A673 (cell line): ENCODE measurements around the gene LIN54. TPM values are rescaled to one million over a fixed set of nuclear protein-coding genes. Genes with fewer than 3 reads are reported as not detected.

Source experiments
- BruUV-seq: library from RNA; stranded (reverse); fragments of 400-500 nt; replicated peaks from 2 replicates; lab custom pipeline; 2021; lab: Mats Ljungman, UMichigan
- CTCF ChIA-PET: fragments of 300-600 bp; sonication (Branson Sonifier 250); formaldehyde crosslinking; loops from one replicate; lab custom pipeline; 2022; ENCODE audit warnings: antibody characterized with exemption; lab: Charles Lee
- POLR2A ChIA-PET: fragments of 300-600 bp; sonication (Branson Sonifier 250); formaldehyde crosslinking; loops from one replicate; lab custom pipeline; 2022; ENCODE audit warnings: antibody characterized with exemption; ENCODE audit not compliant: low non-redundant PET; lab: Charles Lee
- DNase-seq: peaks from one replicate; pipeline ENCODE4 v3.0.0-alpha.2; 2015; ENCODE audit warnings: low spot score
- H3K27ac ChIP-seq: fragments of 200-600 bp; sonication (generic); 2 replicates; pipeline ENCODE4 v1.5.1; 2016; ENCODE audit warnings: mixed run types, low read depth, mild to moderate bottlenecking, mixed read lengths, antibody characterized with exemption, low read length; ENCODE audit not compliant: poor library complexity, severe bottlenecking
- H3K27me3 ChIP-seq: fragments of 200-600 bp; sonication (generic); replicated peaks from 2 replicates; pipeline ENCODE4 v1.6.1; 2017; ENCODE audit warnings: mixed run types, low read depth, mild to moderate bottlenecking, mixed read lengths, antibody characterized with exemption, low read length; ENCODE audit not compliant: insufficient read depth, poor library complexity
- H3K36me3 ChIP-seq: fragments of 200-600 bp; sonication (generic); 2 replicates; pipeline ENCODE4 v1.6.1; 2016; ENCODE audit warnings: mixed run types, mild to moderate bottlenecking, mixed read lengths, antibody characterized with exemption, low read length; ENCODE audit not compliant: insufficient read depth, poor library complexity, severe bottlenecking
- H3K4me1 ChIP-seq: fragments of 200-600 bp; sonication (generic); 2 replicates; pipeline ENCODE4 v1.6.1; 2017; ENCODE audit warnings: mixed run types, mild to moderate bottlenecking, mixed read lengths, antibody characterized with exemption, low read length; ENCODE audit not compliant: insufficient read depth, poor library complexity, severe bottlenecking
- H3K4me3 ChIP-seq: fragments of 200-600 bp; sonication (generic); 2 replicates; pipeline ENCODE4 v1.5.1; 2016; ENCODE audit warnings: low read depth, mixed run types, mild to moderate bottlenecking, mixed read lengths, low read length; ENCODE audit not compliant: poor library complexity, severe bottlenecking
- H3K9me3 ChIP-seq: fragments of 200-600 bp; sonication (generic); 2 replicates; pipeline ENCODE4 v1.6.1; 2016; ENCODE audit warnings: mixed run types, low read depth, mild to moderate bottlenecking, mixed read lengths, antibody characterized with exemption, low read length; ENCODE audit not compliant: poor library complexity, severe bottlenecking
- EZH2 ChIP-seq: fragments of 200-600 bp; sonication (generic); IDR thresholded peaks from 2 replicates; pipeline ENCODE4 v1.6.1; 2017; ENCODE audit warnings: borderline replicate concordance, low read depth, mild to moderate bottlenecking, mixed read lengths, antibody characterized with exemption, low read length; ENCODE audit not compliant: poor library complexity, severe bottlenecking
- intact Hi-C: fragments of 100-400 bp; cut with micrococcal nuclease; formaldehyde crosslinking; loops from one replicate; pipeline ENCODE4 v1.10.0; 2022; ENCODE audit not compliant: unreplicated experiment
- total RNA-seq: library from RNA; stranded (reverse); gene quantifications from 2 replicates; pipeline ENCODE4 v1.2.3, GENCODE V29; 2021
- TF ChIP-seq, protein P1 (sequence below): fragments of 300-800, 200-600 bp; sonication (generic); conservative IDR thresholded peaks from 2 replicates; pipeline ENCODE4 v1.5.1; 2017; ENCODE audit warnings: low read depth, mild to moderate bottlenecking, antibody characterized with exemption, low read length, moderate library complexity, mixed read lengths

LIN54 gene
- total RNA-seq, 1 experiment from 2014 or later, result 16.0 TPM

DNA sequence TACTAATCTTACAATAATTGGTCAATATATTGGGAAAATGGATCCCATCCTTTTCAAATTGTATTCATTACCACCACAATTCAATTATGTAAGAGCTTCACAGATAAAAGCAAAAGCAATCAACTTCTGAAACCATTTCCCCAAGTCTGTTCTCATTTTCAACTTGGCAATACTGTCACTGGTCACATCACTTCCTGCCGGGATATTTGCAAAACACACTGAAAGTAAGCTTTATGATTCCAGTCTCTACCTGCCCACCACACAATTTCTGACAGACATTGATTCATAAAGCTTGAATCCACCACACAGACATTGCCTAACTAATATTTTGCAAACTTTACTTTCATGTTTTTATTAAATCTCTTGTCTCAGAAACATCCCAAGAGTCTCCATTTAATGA lies 53.6 kb downstream of the LIN54 start:
- H3K27ac ChIP-seq, result no peak overlapping the region
- H3K4me1 ChIP-seq, result no peaks in the 10 kb centered on the region
- no peaks in the 10 kb centered on the region for H3K27me3 ChIP-seq
- ChIA-PET CTCF (no interaction called here), POLR2A (no interaction called here)
- intact Hi-C loops, result no loop called here
- TF ChIP-seq, protein P1, sequence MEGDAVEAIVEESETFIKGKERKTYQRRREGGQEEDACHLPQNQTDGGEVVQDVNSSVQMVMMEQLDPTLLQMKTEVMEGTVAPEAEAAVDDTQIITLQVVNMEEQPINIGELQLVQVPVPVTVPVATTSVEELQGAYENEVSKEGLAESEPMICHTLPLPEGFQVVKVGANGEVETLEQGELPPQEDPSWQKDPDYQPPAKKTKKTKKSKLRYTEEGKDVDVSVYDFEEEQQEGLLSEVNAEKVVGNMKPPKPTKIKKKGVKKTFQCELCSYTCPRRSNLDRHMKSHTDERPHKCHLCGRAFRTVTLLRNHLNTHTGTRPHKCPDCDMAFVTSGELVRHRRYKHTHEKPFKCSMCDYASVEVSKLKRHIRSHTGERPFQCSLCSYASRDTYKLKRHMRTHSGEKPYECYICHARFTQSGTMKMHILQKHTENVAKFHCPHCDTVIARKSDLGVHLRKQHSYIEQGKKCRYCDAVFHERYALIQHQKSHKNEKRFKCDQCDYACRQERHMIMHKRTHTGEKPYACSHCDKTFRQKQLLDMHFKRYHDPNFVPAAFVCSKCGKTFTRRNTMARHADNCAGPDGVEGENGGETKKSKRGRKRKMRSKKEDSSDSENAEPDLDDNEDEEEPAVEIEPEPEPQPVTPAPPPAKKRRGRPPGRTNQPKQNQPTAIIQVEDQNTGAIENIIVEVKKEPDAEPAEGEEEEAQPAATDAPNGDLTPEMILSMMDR, result no peak
- no peak for TF ChIP-seq EZH2
- no peak for DNase-seq
- H3K4me3 ChIP-seq, result no peak overlapping the region
- no peaks in the 10 kb centered on the region for H3K9me3 ChIP-seq
- BruUV-seq, result no TSS peak
- H3K36me3 ChIP-seq, result no peaks in the 10 kb centered on the region

DNA sequence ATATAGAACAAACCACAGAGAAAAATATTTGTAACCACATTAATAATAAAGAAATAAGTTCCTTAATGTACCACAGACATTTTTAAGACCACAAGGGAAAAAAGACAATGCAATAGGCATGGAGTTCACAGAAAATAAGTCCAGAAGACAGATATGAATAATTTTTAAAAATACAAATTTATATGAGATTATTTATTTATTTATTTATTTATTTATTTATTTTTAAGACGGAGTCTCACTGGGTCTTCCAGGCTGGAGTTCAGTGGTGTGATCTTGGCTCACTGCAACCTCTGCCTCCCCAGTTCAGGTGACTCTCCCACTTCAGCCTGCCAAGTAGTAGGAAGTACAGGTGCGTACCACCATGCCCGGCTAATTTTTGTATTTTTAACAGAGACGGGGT lies 56.4 kb downstream of the LIN54 start:
- H3K27me3 ChIP-seq, result no peaks in the 10 kb centered on the region
- H3K4me1 ChIP-seq, result no peaks in the 10 kb centered on the region
- CTCF ChIA-PET, result no interaction called here
- POLR2A ChIA-PET, result no interaction called here
- H3K27ac ChIP-seq, result no peak overlapping the region
- BruUV-seq, result no TSS peak
- H3K9me3 ChIP-seq, result no peaks in the 10 kb centered on the region
- DNase-seq, result no peak
- intact Hi-C loops, result no loop called here
- no peak for TF ChIP-seq EZH2
- H3K4me3 ChIP-seq, result no peak overlapping the region
- H3K36me3 ChIP-seq, result no peaks in the 10 kb centered on the region

DNA sequence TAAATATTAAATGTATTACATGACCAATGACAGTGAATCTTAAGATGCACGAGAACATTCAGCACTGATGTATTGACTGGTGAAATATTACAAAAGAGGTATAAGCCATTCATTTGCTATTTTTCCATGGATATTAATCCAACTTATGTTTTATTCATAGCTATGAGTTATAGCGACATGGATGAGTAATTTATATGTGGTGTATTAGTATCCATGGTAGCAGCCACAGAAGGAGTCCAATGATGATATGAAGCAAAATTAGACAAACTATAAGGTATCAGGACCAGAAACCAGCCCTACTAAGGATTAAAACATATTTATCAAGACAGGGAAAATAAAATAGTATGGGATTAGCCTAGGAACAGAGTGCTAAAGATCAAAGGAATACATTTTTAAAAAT lies 59.4 kb downstream of the LIN54 start:
- DNase-seq, result no peak
- CTCF ChIA-PET, result no interaction called here
- intact Hi-C loops, result no loop called here
- Histone ChIP-seq H3K27me3 (no peaks in the 10 kb centered on the region), H3K36me3 (no peaks in the 10 kb centered on the region), H3K9me3 (no peaks in the 10 kb centered on the region), H3K4me1 (no peaks in the 10 kb centered on the region), H3K4me3 (no peak overlapping the region), H3K27ac (no peak overlapping the region)
- no TSS peak for BruUV-seq
- POLR2A ChIA-PET, result no interaction called here
- no peak for TF ChIP-seq EZH2
- TF ChIP-seq, protein P1, result no peak

DNA sequence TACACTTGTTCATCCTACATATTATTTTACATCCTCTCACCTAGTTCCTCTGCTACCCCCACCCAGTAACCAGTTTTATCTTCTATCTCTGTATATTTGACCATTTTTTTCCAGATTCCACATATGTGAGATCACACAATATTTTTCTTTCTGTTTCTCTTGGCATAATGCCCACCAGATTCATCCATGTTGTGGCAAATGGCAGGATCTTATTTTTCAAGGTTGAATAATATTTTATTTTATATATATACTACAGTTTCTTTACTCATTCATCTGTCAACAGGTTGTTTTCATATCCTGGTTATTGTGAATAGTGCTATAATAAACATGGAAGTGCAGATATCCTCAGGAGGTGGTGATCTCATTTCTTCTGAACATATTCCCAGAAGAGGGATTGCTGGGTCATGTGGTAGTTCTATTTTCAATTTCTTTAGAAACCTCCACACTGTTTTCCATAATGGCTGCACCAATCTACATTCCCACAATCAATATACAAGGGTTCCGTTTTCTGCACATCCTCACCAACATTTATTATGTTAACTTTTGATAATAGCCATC lies 61.9 kb downstream of the LIN54 start:
- H3K4me1 ChIP-seq, result no peaks in the 10 kb centered on the region
- TF ChIP-seq, protein P1, result no peak
- no peak for TF ChIP-seq EZH2
- H3K36me3 ChIP-seq, result no peaks in the 10 kb centered on the region
- no peak overlapping the region for H3K4me3 ChIP-seq
- no peak for DNase-seq
- BruUV-seq, result no TSS peak
- no peaks in the 10 kb centered on the region for H3K27me3 ChIP-seq
- no peak overlapping the region for H3K27ac ChIP-seq
- ChIA-PET POLR2A (no interaction called here), CTCF (no interaction called here)
- H3K9me3 ChIP-seq, result no peaks in the 10 kb centered on the region
- intact Hi-C loops, result no loop called here
